Neural cell (in vitro differentiated cells): Measurements from ENCODE around the gene PTPN21. TPM values are rescaled to one million over a fixed set of nuclear protein-coding genes. Genes with fewer than 3 reads are reported as not detected.
A peak's percentile ranks its signal among the peaks of the same experiment; 100 is the strongest.

Experiments
- H2AFZ ChIP-seq: fragments of 200-600, 300-800 bp; sonication (generic), shearing (Covaris generic); 2 replicates; pipeline ENCODE4 v1.6.0; 2014; ENCODE audit warnings: low read depth, mild to moderate bottlenecking, antibody characterized with exemption, low read length, moderate library complexity
- H3F3A ChIP-seq: fragments of 200-600 bp; shearing (Covaris generic); 2 replicates; pipeline ENCODE4 v1.6.1; 2016; ENCODE audit warnings: mild to moderate bottlenecking, moderate library complexity, mixed read lengths, antibody characterized with exemption, low read length; ENCODE audit not compliant: insufficient read depth, poor library complexity, severe bottlenecking
- H3K27ac ChIP-seq: fragments of 200-600, 300-800 bp; sonication (generic), shearing (Covaris generic); 2 replicates; pipeline ENCODE4 v1.5.1; 2014; ENCODE audit warnings: mild to moderate bottlenecking, low read length, moderate library complexity
- H3K27me3 ChIP-seq: fragments of 300-800, 200-600 bp; sonication (generic), shearing (Covaris generic); 2 replicates; pipeline ENCODE4 v1.6.0; 2014; ENCODE audit warnings: mild to moderate bottlenecking, low read depth, low read length, moderate library complexity; ENCODE audit not compliant: insufficient read depth
- H3K36me3 ChIP-seq: fragments of 300-800, 200-600 bp; sonication (generic), shearing (Covaris generic); 2 replicates; pipeline ENCODE4 v1.5.1; 2014; ENCODE audit warnings: mild to moderate bottlenecking, antibody characterized with exemption, low read length, moderate library complexity; ENCODE audit not compliant: insufficient read depth
- H3K4me2 ChIP-seq: fragments of 300-800, 200-600 bp; sonication (generic), shearing (Covaris generic); 2 replicates; pipeline ENCODE4 v1.6.0; 2014; ENCODE audit warnings: mild to moderate bottlenecking, low read length
- H3K4me3 ChIP-seq: fragments of 300-800, 200-600 bp; sonication (generic), shearing (Covaris generic); 2 replicates; pipeline ENCODE4 v1.5.1; 2014; ENCODE audit warnings: mild to moderate bottlenecking, low read length, moderate library complexity
- H3K79me2 ChIP-seq: fragments of 200-600 bp; shearing (Covaris generic); replicated peaks from 2 replicates; pipeline ENCODE4 v1.6.0; 2014; ENCODE audit warnings: mild to moderate bottlenecking, low read length, moderate library complexity; ENCODE audit not compliant: insufficient read depth
- H3K9ac ChIP-seq: fragments of 300-800, 200-600 bp; sonication (generic), shearing (Covaris generic); 2 replicates; pipeline ENCODE4 v1.6.1; 2016; ENCODE audit warnings: mild to moderate bottlenecking, low read length, mixed read lengths
- H3K9me2 ChIP-seq: fragments of 200-600 bp; shearing (Covaris generic); 2 replicates; pipeline ENCODE4 v1.6.1; 2016; ENCODE audit warnings: mild to moderate bottlenecking, low read length, mixed read lengths; ENCODE audit not compliant: insufficient read depth
- H3K9me3 ChIP-seq: fragments of 200-600, 300-800 bp; sonication (generic), shearing (Covaris generic); 2 replicates; pipeline ENCODE4 v1.6.1; 2016; ENCODE audit warnings: mild to moderate bottlenecking, mixed run types, low read length, moderate library complexity, mixed read lengths
- H4K20me1 ChIP-seq: fragments of 200-600 bp; shearing (Covaris generic); 2 replicates; pipeline ENCODE4 v1.6.1; 2016; ENCODE audit warnings: mild to moderate bottlenecking, mixed run types; ENCODE audit not compliant: insufficient read depth
- CTCF ChIP-seq: fragments of 450-650 bp; IDR thresholded peaks from 2 replicates; pipeline ENCODE4 v1.5.1; 2014; ENCODE audit warnings: antibody characterized with exemption, mild to moderate bottlenecking, moderate library complexity; ENCODE audit not compliant: poor library complexity, severe bottlenecking
- EP300 ChIP-seq: fragments of 450-650 bp; conservative IDR thresholded peaks from 2 replicates; pipeline ENCODE4 v1.6.1; 2014; ENCODE audit warnings: antibody characterized with exemption, mild to moderate bottlenecking, moderate library complexity; ENCODE audit not compliant: poor library complexity, severe bottlenecking
- EZH2 ChIP-seq: fragments of 200-600, 300-800 bp; shearing (Covaris generic), sonication (generic); IDR thresholded peaks from 2 replicates; pipeline ENCODE4 v1.6.1; 2014; ENCODE audit warnings: antibody characterized with exemption, low read length, borderline replicate concordance, mild to moderate bottlenecking; ENCODE audit not compliant: insufficient read depth, poor library complexity, severe bottlenecking
- MXI1 ChIP-seq: fragments of 450-650 bp; conservative IDR thresholded peaks from 2 replicates; pipeline ENCODE4 v1.6.1; 2014; ENCODE audit warnings: antibody characterized with exemption, mild to moderate bottlenecking; ENCODE audit not compliant: poor library complexity, severe bottlenecking
- POLR2AphosphoS5 ChIP-seq: IDR thresholded peaks from 2 replicates; pipeline ENCODE4 v1.6.1; 2012
- RAD21 ChIP-seq: fragments of 450-650 bp; conservative IDR thresholded peaks from 2 replicates; pipeline ENCODE4 v1.6.1; 2014; ENCODE audit warnings: antibody characterized with exemption, mild to moderate bottlenecking, moderate library complexity
- REST ChIP-seq: IDR thresholded peaks from 2 replicates; pipeline ENCODE4 v1.6.1; 2012; ENCODE audit warnings: borderline replicate concordance
- SMC3 ChIP-seq: fragments of 450-650 bp; conservative IDR thresholded peaks from 2 replicates; pipeline ENCODE4 v1.6.1; 2014; ENCODE audit warnings: antibody characterized with exemption, mild to moderate bottlenecking, moderate library complexity; ENCODE audit not compliant: poor library complexity
- TAF1 ChIP-seq: IDR thresholded peaks from 2 replicates; pipeline ENCODE4 v1.6.1; 2012; ENCODE audit warnings: low read depth
- polyA plus RNA-seq: library from polyadenylated mRNA; depleted of rRNA; stranded (reverse); fragments of >200 nt; gene quantifications from 2 replicates; pipeline ENCODE4 v1.2.3, GENCODE V29; 2014

PTPN21 gene
- polyA plus RNA-seq, 1 donor from 2014 or later, result 4.1 TPM

GRCh38 chr14:88565427-88565826 is 10.6 kb upstream of the PTPN21 start:
- no peak overlapping the region for H2AFZ ChIP-seq
- no peak overlapping the region for H3K4me2 ChIP-seq
- no peak overlapping the region for H3K9ac ChIP-seq
- no peak overlapping the region for H3K4me3 ChIP-seq
- H3K36me3 ChIP-seq, result peaks cover 7% of the 10 kb centered on the region
- no peaks in the 10 kb centered on the region for H3K9me2 ChIP-seq
- TF ChIP-seq RAD21 (no peak), SMC3 (no peak), TAF1 (no peak), MXI1 (no peak), EP300 (no peak), CTCF (no peak), REST (no peak), EZH2 (no peak)
- peaks cover 27% of the 10 kb centered on the region for H3K79me2 ChIP-seq
- peaks cover 8% of the 10 kb centered on the region for H4K20me1 ChIP-seq
- H3F3A ChIP-seq, result no peaks in the 10 kb centered on the region
- no peaks in the 10 kb centered on the region for H3K9me3 ChIP-seq
- H3K27ac ChIP-seq, result no peak overlapping the region
- no peaks in the 10 kb centered on the region for H3K27me3 ChIP-seq

GRCh38 chr14:88563845-88564244 is 9.0 kb upstream of the PTPN21 start:
- H2AFZ ChIP-seq, result no peak overlapping the region
- no peak overlapping the region for H3K27ac ChIP-seq
- peaks cover 8% of the 10 kb centered on the region for H4K20me1 ChIP-seq
- no peaks in the 10 kb centered on the region for H3K36me3 ChIP-seq
- H3F3A ChIP-seq, result no peaks in the 10 kb centered on the region
- no peaks in the 10 kb centered on the region for H3K9me3 ChIP-seq
- H3K4me2 ChIP-seq, result peak overlapping the region; percentile 67
- TF ChIP-seq MXI1, result no peak
- TF ChIP-seq SMC3, result no peak
- TF ChIP-seq RAD21, result no peak
- no peak for TF ChIP-seq REST
- TF ChIP-seq POLR2AphosphoS5, result no peak
- TF ChIP-seq EZH2, result no peak
- TF ChIP-seq EP300, result no peak
- no peak for TF ChIP-seq CTCF
- TF ChIP-seq TAF1, result no peak
- peak overlapping the region; percentile 90 for H3K9ac ChIP-seq
- H3K9me2 ChIP-seq, result no peaks in the 10 kb centered on the region
- H3K79me2 ChIP-seq, result peaks cover 27% of the 10 kb centered on the region
- H3K27me3 ChIP-seq, result no peaks in the 10 kb centered on the region
- peak overlapping the region; percentile 91 for H3K4me3 ChIP-seq
